ENCODE data around the gene PPM1N. TPM values are rescaled to one million over a fixed set of nuclear protein-coding genes. Genes with fewer than 3 reads are reported as not detected.
A peak's percentile ranks its signal among the peaks of the same experiment; 100 is the strongest.

PPM1N gene
- polyA plus RNA-seq, 2 of the 4 experiments (the other 2 are of a cell fraction), result 9.2 to 10.5 TPM

- TF ChIP-seq HMGXB4 (CRISPR knock-in tag; IDR thresholded peaks at IDR 0.05; ENCODE audit: borderline replicate concordance), result peak; percentile 83; the same call in 1 of the 2 replicates
- peak; percentile 27 for TF ChIP-seq CHD2 (IDR thresholded peaks at IDR 0.05; ENCODE audit: low read length, partially characterized antibody)
- TF ChIP-seq POLR2A (IDR thresholded peaks at IDR 0.05; ENCODE audit: low read length), result no peak
- no peak for TF ChIP-seq RCOR1 (IDR thresholded peaks at IDR 0.05; ENCODE audit: low read depth, low read length)
- no peak for TF ChIP-seq KDM5A (IDR thresholded peaks at IDR 0.05)
- no peak for TF ChIP-seq ELK1 (IDR thresholded peaks at IDR 0.05; ENCODE audit: low read depth, low read length)
- peak; percentile 98 to 99 for TF ChIP-seq RAD21 (conservative IDR thresholded peaks at IDR 0.05 in 1 of 2, IDR thresholded peaks at IDR 0.05 in 1 of 2)
- no peak for TF ChIP-seq CBX8 (IDR thresholded peaks at IDR 0.05)
- no peak for TF ChIP-seq PHF8 (IDR thresholded peaks at IDR 0.05; ENCODE audit: borderline replicate concordance, low read depth)
- 0 out of 4 replicates have a peak, but pooled peaks of 1 of the 2 experiments have one; percentile 36 for TF ChIP-seq CEBPB (IDR thresholded peaks at IDR 0.05)
- no peak for TF ChIP-seq USF2 (IDR thresholded peaks at IDR 0.05)
These were observed 19.6 kb upstream of the PPM1N start (continued) for GRCh38 chr19:45478454-45479238.

GRCh38 chr19:45483033-45483432, 15.2 kb upstream of the PPM1N start:
- WGBS (ENCODE audit: missing lambda C conversion rate), result 76% methylated on average over 5 of the region's 5 CpGs
- ATAC-seq (no peak), DNase-seq (ENCODE audit: low read depth in 1 of 2, low spot score in 1 of 2) (no peak), FAIRE-seq (no peak)
- Histone ChIP-seq H3K9me3 (no peaks in the 10 kb centered on the region), H3K4me2 (no peak overlapping the region), H3K4me3 (no peak overlapping the region), H3K27ac (no peak overlapping the region), H3K4me1 (peaks cover 12% of the 10 kb centered on the region)
- TF ChIP-seq CEBPB (IDR thresholded peaks at IDR 0.05), result peak in 1 of 2 experiments; percentile 14; a peak in 1 of 4 replicates
- TF ChIP-seq HOXA7 (CRISPR knock-in tag; IDR thresholded peaks at IDR 0.05), result no peak
- ChIA-PET POLR2A (no interaction called here), CTCF (interaction anchor here (1.0 to 33.4 kb wide), 3 partner anchors 12 to 81 kb away, joined by 3 to 1883 read pairs (median 99); partner anchors contain the start of genes ERCC1 and PPP1R13L)

GRCh38 chr19:45484273-45484945, 13.8 kb upstream of the PPM1N start:
- no peaks in the 10 kb centered on the region for H3K9me3 ChIP-seq
- POLR2A ChIA-PET, result interaction anchor here (0.6 to 1.7 kb wide), 5 partner anchors 9 to 80 kb away, joined by 4 to 10 read pairs (median 6); partner anchors contain the start of genes FOSB and PPP1R13L
- no peak overlapping the region for H3K4me3 ChIP-seq
- CTCF ChIA-PET, result interaction anchor here (0.6 to 33.4 kb wide), 45 partner anchors 8 to 302 kb away, joined by 3 to 1883 read pairs (median 7); partner anchors contain the start of genes EML2, ERCC1, FBXO46 and FOSB
- ATAC-seq, result no peak
- FAIRE-seq, result no peak
- TF ChIP-seq ZSCAN20 (CRISPR knock-in tag; IDR thresholded peaks at IDR 0.05) (no peak), FOSL2 (IDR thresholded peaks at IDR 0.05) (no peak), FOSL2 (CRISPR knock-in tag; IDR thresholded peaks at IDR 0.05) (peak; percentile 46; the same call in 1 of the 2 replicates)
- H3K4me1 ChIP-seq, result peaks cover 7% of the 10 kb centered on the region
- WGBS (ENCODE audit: missing lambda C conversion rate), result 69% methylated on average over 13 of the region's 13 CpGs
- H3K27ac ChIP-seq, result no peak overlapping the region
- no peak overlapping the region for H3K4me2 ChIP-seq
- DNase-seq (ENCODE audit: low read depth in 1 of 2, low spot score in 1 of 2), result no peak
